Loucy (cell line): Measurements from ENCODE around the gene FAF1.

Experiments used
- EZH2phosphoT487 ChIP-seq: fragments of 200-600 bp; IDR thresholded peaks from 2 replicates; pipeline ENCODE4 v1.6.1; 2018; ENCODE audit warnings: antibody characterized with exemption, mild to moderate bottlenecking, moderate library complexity, borderline replicate concordance
- TF ChIP-seq, protein P1 (sequence below): fragments of 200-600 bp; sonication (generic); conservative IDR thresholded peaks from 2 replicates; pipeline ENCODE4 v1.5.1; 2014; ENCODE audit warnings: mild to moderate bottlenecking, antibody characterized with exemption, low read length

DNA sequence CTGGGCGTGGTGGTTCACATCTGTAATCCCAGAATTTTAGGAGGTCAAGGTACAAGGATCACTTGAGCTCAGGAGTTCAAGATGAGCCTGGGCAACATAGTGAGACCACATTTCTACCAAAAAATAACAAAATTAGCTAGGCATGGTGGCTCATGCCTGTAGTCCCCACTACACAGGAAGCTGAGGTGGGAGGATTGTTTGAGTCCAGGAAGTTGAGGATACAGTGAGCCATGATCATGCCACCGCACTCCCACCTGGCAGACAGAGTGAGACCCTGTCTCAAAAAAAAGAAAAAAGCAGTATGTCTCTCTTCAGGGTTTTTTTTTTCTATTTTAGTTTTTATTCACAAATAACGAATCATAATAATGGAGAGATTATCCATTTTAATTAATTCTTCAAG lies 303.1 kb downstream of the FAF1 start:
- TF ChIP-seq, protein P1, sequence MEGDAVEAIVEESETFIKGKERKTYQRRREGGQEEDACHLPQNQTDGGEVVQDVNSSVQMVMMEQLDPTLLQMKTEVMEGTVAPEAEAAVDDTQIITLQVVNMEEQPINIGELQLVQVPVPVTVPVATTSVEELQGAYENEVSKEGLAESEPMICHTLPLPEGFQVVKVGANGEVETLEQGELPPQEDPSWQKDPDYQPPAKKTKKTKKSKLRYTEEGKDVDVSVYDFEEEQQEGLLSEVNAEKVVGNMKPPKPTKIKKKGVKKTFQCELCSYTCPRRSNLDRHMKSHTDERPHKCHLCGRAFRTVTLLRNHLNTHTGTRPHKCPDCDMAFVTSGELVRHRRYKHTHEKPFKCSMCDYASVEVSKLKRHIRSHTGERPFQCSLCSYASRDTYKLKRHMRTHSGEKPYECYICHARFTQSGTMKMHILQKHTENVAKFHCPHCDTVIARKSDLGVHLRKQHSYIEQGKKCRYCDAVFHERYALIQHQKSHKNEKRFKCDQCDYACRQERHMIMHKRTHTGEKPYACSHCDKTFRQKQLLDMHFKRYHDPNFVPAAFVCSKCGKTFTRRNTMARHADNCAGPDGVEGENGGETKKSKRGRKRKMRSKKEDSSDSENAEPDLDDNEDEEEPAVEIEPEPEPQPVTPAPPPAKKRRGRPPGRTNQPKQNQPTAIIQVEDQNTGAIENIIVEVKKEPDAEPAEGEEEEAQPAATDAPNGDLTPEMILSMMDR: no peak
- TF ChIP-seq EZH2phosphoT487: no peak
